Measurements from ENCODE around the gene ERICH3.

GRCh38 chr1:74592580-74593355, 80.8 kb downstream of the ERICH3 start:
- TF ChIP-seq CTCF (conservative IDR thresholded peaks at IDR 0.05) (no peak), ZFX (IDR thresholded peaks at IDR 0.05) (no peak)
